MM.1S (cell line): Measurements from ENCODE around the gene SPTBN1.

Experiments
- CTCF ChIP-seq: fragments of 300-600 bp; sonication (generic); IDR thresholded peaks from 2 replicates; pipeline ENCODE4 v1.5.1; 2016; ENCODE audit warnings: antibody characterized with exemption, low read length, mixed read lengths
- EZH2 ChIP-seq: fragments of 300-600 bp; sonication (generic); optimal IDR thresholded peaks from 2 replicates; pipeline ENCODE3; 2017; ENCODE audit warnings: low read depth, mild to moderate bottlenecking, antibody characterized with exemption, low read length, mixed read lengths
- EZH2phosphoT487 ChIP-seq: fragments of 300-600 bp; sonication (generic); IDR thresholded peaks from 2 replicates; pipeline ENCODE4 v1.6.1; 2018; ENCODE audit warnings: antibody characterized with exemption, low read length

GRCh38 chr2:54416166-54416813, 39.8 kb upstream of the SPTBN1 start:
- no peak for TF ChIP-seq CTCF
- TF ChIP-seq EZH2 = no peak
- no peak for TF ChIP-seq EZH2phosphoT487
